SH-SY5Y (cell line): ENCODE results near the gene PFN4.

Experiments used
- GATA2 ChIP-seq: IDR thresholded peaks from 2 replicates; pipeline ENCODE4 v1.6.1; 2011; ENCODE audit warnings: mild to moderate bottlenecking, low read depth, low read length
- GATA3 ChIP-seq: IDR thresholded peaks from 2 replicates; pipeline ENCODE4 v1.6.1; 2011; ENCODE audit warnings: low read depth, mild to moderate bottlenecking, low read length, moderate library complexity

- peak; percentile 1; the same call in 1 of the 2 replicates for TF ChIP-seq GATA2
- TF ChIP-seq GATA3, result no peak
These were observed 38.5 kb downstream of the PFN4 start, which contains the start of gene TP53I3 for GRCh38 chr2:24084386-24085199.
